ENCODE measurements around the gene MYH7. TPM values are rescaled to one million over a fixed set of nuclear protein-coding genes. Genes with fewer than 3 reads are reported as not detected.
"Not testable (repeated sequence)": the region's sequence is repeated elsewhere in the genome, so short reads cannot be mapped to it uniquely, and the experiment has no call there.

The MYH7 gene
- polyA plus RNA-seq, 4 donors: 0.37 to 8.6 (median 2.6) TPM

- Histone ChIP-seq H3K9me3 (ENCODE audit: control insufficient read depth in 2 of 2, insufficient read depth in 1 of 2, low read depth in 1 of 2, low read length in 1 of 2) (no peaks in the 10 kb centered on the region), H3K27ac (ENCODE audit: low read depth in 1 of 3, low read length in 2 of 3) (no peak overlapping the region), H3K4me1 (ENCODE audit: control insufficient read depth in 3 of 3, insufficient read depth in 2 of 3, low read depth in 1 of 3, low read length in 2 of 3) (no peaks in the 10 kb centered on the region), H3K4me3 (ENCODE audit: low read depth in 1 of 3, low read length in 3 of 3) (no peak overlapping the region), H3K27me3 (ENCODE audit: control insufficient read depth in 3 of 3, insufficient read depth in 3 of 3, low read length in 3 of 3) (peaks cover 0 to 14% (median 0%) of the 10 kb centered on the region in 3 donors), H3K36me3 (ENCODE audit: control insufficient read depth in 3 of 3, insufficient read depth in 2 of 3, low read depth in 1 of 3, low read length in 3 of 3) (no peaks in the 10 kb centered on the region)
- FAIRE-seq (no peak), DNase-seq (no peak)
- WGBS, 3 donors: 74 to 86% (median 82%) methylated on average over 4 of the region's 4 CpGs
Observed at GRCh38 chr14:23398348-23398747, 37.1 kb downstream of the MYH7 start.

- H3K4me1 ChIP-seq (ENCODE audit: control insufficient read depth in 3 of 3, insufficient read depth in 2 of 3, low read depth in 1 of 3, low read length in 2 of 3): no peaks in the 10 kb centered on the region
- no peak overlapping the region for H3K4me3 ChIP-seq (ENCODE audit: low read depth in 1 of 3, low read length in 3 of 3)
- FAIRE-seq (no peak), DNase-seq (no peak)
- H3K27ac ChIP-seq (ENCODE audit: low read depth in 1 of 3, low read length in 2 of 3): no peak overlapping the region
- WGBS, 3 donors: 92 to 94% (median 92%) methylated on average over 10 of the region's 10 CpGs
- no peaks in the 10 kb centered on the region for H3K9me3 ChIP-seq (ENCODE audit: control insufficient read depth in 2 of 2, insufficient read depth in 1 of 2, low read depth in 1 of 2, low read length in 1 of 2)
- no peaks in the 10 kb centered on the region for H3K36me3 ChIP-seq (ENCODE audit: control insufficient read depth in 3 of 3, insufficient read depth in 2 of 3, low read depth in 1 of 3, low read length in 3 of 3)
- peaks cover 0 to 9% (median 0%) of the 10 kb centered on the region in 3 donors for H3K27me3 ChIP-seq (ENCODE audit: control insufficient read depth in 3 of 3, insufficient read depth in 3 of 3, low read length in 3 of 3)
Observed at GRCh38 chr14:23396781-23397407, 38.6 kb downstream of the MYH7 start.

- Histone ChIP-seq H3K27ac (ENCODE audit: low read depth in 1 of 3, low read length in 2 of 3) (no peak overlapping the region), H3K4me3 (ENCODE audit: low read depth in 1 of 3, low read length in 3 of 3) (no peak overlapping the region), H3K4me1 (ENCODE audit: control insufficient read depth in 3 of 3, insufficient read depth in 2 of 3, low read depth in 1 of 3, low read length in 2 of 3) (no peaks in the 10 kb centered on the region), H3K9me3 (ENCODE audit: control insufficient read depth in 2 of 2, insufficient read depth in 1 of 2, low read depth in 1 of 2, low read length in 1 of 2) (no peaks in the 10 kb centered on the region), H3K27me3 (ENCODE audit: control insufficient read depth in 3 of 3, insufficient read depth in 3 of 3, low read length in 3 of 3) (peaks cover 0 to 8% (median 0%) of the 10 kb centered on the region in 3 donors), H3K36me3 (ENCODE audit: control insufficient read depth in 3 of 3, insufficient read depth in 2 of 3, low read depth in 1 of 3, low read length in 3 of 3) (no peaks in the 10 kb centered on the region)
- 88 to 95% (median 91%) methylated on average over 10 of the region's 10 CpGs for WGBS, 3 donors
- DNase-seq (no peak), FAIRE-seq (no peak)
Observed at GRCh38 chr14:23396126-23396525, 39.3 kb downstream of the MYH7 start.

- Histone ChIP-seq H3K27me3 (ENCODE audit: control insufficient read depth in 3 of 3, insufficient read depth in 3 of 3, low read length in 3 of 3) (peaks cover 0 to 10% (median 0%) of the 10 kb centered on the region in 3 donors), H3K27ac (ENCODE audit: low read depth in 1 of 3, low read length in 2 of 3) (no peak overlapping the region), H3K9me3 (ENCODE audit: control insufficient read depth in 2 of 2, insufficient read depth in 1 of 2, low read depth in 1 of 2, low read length in 1 of 2) (no peaks in the 10 kb centered on the region), H3K36me3 (ENCODE audit: control insufficient read depth in 3 of 3, insufficient read depth in 2 of 3, low read depth in 1 of 3, low read length in 3 of 3) (no peaks in the 10 kb centered on the region), H3K4me3 (ENCODE audit: low read depth in 1 of 3, low read length in 3 of 3) (no peak overlapping the region), H3K4me1 (ENCODE audit: control insufficient read depth in 3 of 3, insufficient read depth in 2 of 3, low read depth in 1 of 3, low read length in 2 of 3) (no peaks in the 10 kb centered on the region)
- WGBS, 3 donors: 73 to 77% (median 74%) methylated on average over 7 of the region's 7 CpGs
- FAIRE-seq (no peak), DNase-seq (no peak)
Observed at GRCh38 chr14:23392613-23393012, 42.8 kb downstream of the MYH7 start.

GRCh38 chr14:23389871-23390270, 45.6 kb downstream of the MYH7 start:
- H3K4me1 ChIP-seq (ENCODE audit: control insufficient read depth in 3 of 3, insufficient read depth in 2 of 3, low read depth in 1 of 3, low read length in 2 of 3); H3K4me3 ChIP-seq (ENCODE audit: low read depth in 1 of 3, low read length in 3 of 3); H3K9me3 ChIP-seq (ENCODE audit: control insufficient read depth in 2 of 2, insufficient read depth in 1 of 2, low read depth in 1 of 2, low read length in 1 of 2); H3K27me3 ChIP-seq (ENCODE audit: control insufficient read depth in 3 of 3, insufficient read depth in 3 of 3, low read length in 3 of 3); DNase-seq; H3K27ac ChIP-seq (ENCODE audit: low read depth in 1 of 3, low read length in 2 of 3); H3K36me3 ChIP-seq (ENCODE audit: control insufficient read depth in 3 of 3, insufficient read depth in 2 of 3, low read depth in 1 of 3, low read length in 3 of 3); FAIRE-seq: not testable (repeated sequence)
- WGBS, 3 donors: 67 to 97% (median 97%) methylated on average over 3 to 5 of the region's 19 CpGs

- FAIRE-seq: no peak
- whole genome bisulfite sequencing, 3 donors: 73 to 84% (median 76%) methylated on average over 12 of the region's 12 CpGs
- Histone ChIP-seq H3K27me3 (ENCODE audit: control insufficient read depth in 3 of 3, insufficient read depth in 3 of 3, low read length in 3 of 3) (peaks cover 0 to 7% (median 0%) of the 10 kb centered on the region in 3 donors), H3K27ac (ENCODE audit: low read depth in 1 of 3, low read length in 2 of 3) (no peak overlapping the region), H3K4me3 (ENCODE audit: low read depth in 1 of 3, low read length in 3 of 3) (no peak overlapping the region), H3K36me3 (ENCODE audit: control insufficient read depth in 3 of 3, insufficient read depth in 2 of 3, low read depth in 1 of 3, low read length in 3 of 3) (no peaks in the 10 kb centered on the region), H3K4me1 (ENCODE audit: control insufficient read depth in 3 of 3, insufficient read depth in 2 of 3, low read depth in 1 of 3, low read length in 2 of 3) (no peaks in the 10 kb centered on the region), H3K9me3 (ENCODE audit: control insufficient read depth in 2 of 2, insufficient read depth in 1 of 2, low read depth in 1 of 2, low read length in 1 of 2) (no peaks in the 10 kb centered on the region)
- DNase-seq: no peak
Observed at GRCh38 chr14:23389396-23389795, 46.1 kb downstream of the MYH7 start.

- no peak overlapping the region for H3K27ac ChIP-seq (ENCODE audit: low read depth in 1 of 3, low read length in 2 of 3)
- 88 to 94% (median 90%) methylated on average over 8 of the region's 8 CpGs for WGBS, 3 donors
- no peak overlapping the region for H3K4me3 ChIP-seq (ENCODE audit: low read depth in 1 of 3, low read length in 3 of 3)
- FAIRE-seq: no peak
- no peaks in the 10 kb centered on the region for H3K36me3 ChIP-seq (ENCODE audit: control insufficient read depth in 3 of 3, insufficient read depth in 2 of 3, low read depth in 1 of 3, low read length in 3 of 3)
- DNase-seq: no peak
- no peaks in the 10 kb centered on the region for H3K9me3 ChIP-seq (ENCODE audit: control insufficient read depth in 2 of 2, insufficient read depth in 1 of 2, low read depth in 1 of 2, low read length in 1 of 2)
- peaks cover 0 to 7% (median 0%) of the 10 kb centered on the region in 3 donors for H3K27me3 ChIP-seq (ENCODE audit: control insufficient read depth in 3 of 3, insufficient read depth in 3 of 3, low read length in 3 of 3)
- H3K4me1 ChIP-seq (ENCODE audit: control insufficient read depth in 3 of 3, insufficient read depth in 2 of 3, low read depth in 1 of 3, low read length in 2 of 3): no peaks in the 10 kb centered on the region
Observed at GRCh38 chr14:23388996-23389395, 46.5 kb downstream of the MYH7 start.

- no peak overlapping the region for H3K4me3 ChIP-seq (ENCODE audit: low read depth in 1 of 3, low read length in 3 of 3)
- no peak overlapping the region for H3K27ac ChIP-seq (ENCODE audit: low read depth in 1 of 3, low read length in 2 of 3)
- H3K4me1 ChIP-seq (ENCODE audit: control insufficient read depth in 3 of 3, insufficient read depth in 2 of 3, low read depth in 1 of 3, low read length in 2 of 3): no peaks in the 10 kb centered on the region
- DNase-seq: no peak
- peaks cover 0 to 5% (median 0%) of the 10 kb centered on the region in 3 donors for H3K27me3 ChIP-seq (ENCODE audit: control insufficient read depth in 3 of 3, insufficient read depth in 3 of 3, low read length in 3 of 3)
- no peaks in the 10 kb centered on the region for H3K36me3 ChIP-seq (ENCODE audit: control insufficient read depth in 3 of 3, insufficient read depth in 2 of 3, low read depth in 1 of 3, low read length in 3 of 3)
- H3K9me3 ChIP-seq (ENCODE audit: control insufficient read depth in 2 of 2, insufficient read depth in 1 of 2, low read depth in 1 of 2, low read length in 1 of 2): no peaks in the 10 kb centered on the region
- WGBS, 3 donors: 79 to 80% (median 80%) methylated on average over 26 of the region's 26 CpGs
- FAIRE-seq: no peak
Observed at GRCh38 chr14:23387916-23388882, 47.3 kb downstream of the MYH7 start.

Measured in small intestine (tissue), 7 donors.